GM18517 (cell line): ENCODE results near the gene MIDN.
"Not testable (repeated sequence)": the region's sequence is repeated elsewhere in the genome, so short reads cannot be mapped to it uniquely, and the experiment has no call there.

ENCODE experiments used
- ATAC-seq: cut with Tn5 transposase; IDR thresholded peaks from one replicate; pipeline ENCODE4 v1.9.1; 2021; ENCODE audit warnings: mild to moderate bottlenecking, moderate library complexity; ENCODE audit not compliant: unreplicated experiment

MIDN gene

DNA sequence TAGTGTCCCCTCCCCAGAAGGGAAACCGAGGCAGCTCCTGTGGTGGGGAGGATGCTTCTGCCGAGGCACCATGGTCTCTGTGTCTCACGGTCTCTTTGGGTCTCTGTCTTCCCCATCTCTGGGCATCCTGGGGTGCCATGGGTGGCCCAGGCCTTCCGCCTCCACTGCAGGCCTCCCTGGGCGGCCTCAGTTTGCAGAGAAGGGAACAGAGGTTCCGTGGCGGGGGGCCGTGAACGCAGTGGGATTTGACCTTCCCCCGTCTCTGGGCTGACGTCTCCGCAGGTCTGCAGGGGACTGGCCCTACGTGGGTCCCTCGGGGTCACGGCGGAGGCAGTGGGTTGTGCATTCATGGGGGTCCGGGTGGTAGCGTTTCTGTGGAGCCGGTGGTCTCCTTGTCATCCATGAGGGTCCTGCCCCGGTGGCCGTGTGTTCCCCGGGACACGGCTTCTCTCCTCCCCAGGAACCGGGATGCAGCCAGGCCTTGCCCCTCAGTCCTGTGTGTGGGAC is 41.9 kb downstream of the MIDN start:
- ATAC-seq: no peak

DNA sequence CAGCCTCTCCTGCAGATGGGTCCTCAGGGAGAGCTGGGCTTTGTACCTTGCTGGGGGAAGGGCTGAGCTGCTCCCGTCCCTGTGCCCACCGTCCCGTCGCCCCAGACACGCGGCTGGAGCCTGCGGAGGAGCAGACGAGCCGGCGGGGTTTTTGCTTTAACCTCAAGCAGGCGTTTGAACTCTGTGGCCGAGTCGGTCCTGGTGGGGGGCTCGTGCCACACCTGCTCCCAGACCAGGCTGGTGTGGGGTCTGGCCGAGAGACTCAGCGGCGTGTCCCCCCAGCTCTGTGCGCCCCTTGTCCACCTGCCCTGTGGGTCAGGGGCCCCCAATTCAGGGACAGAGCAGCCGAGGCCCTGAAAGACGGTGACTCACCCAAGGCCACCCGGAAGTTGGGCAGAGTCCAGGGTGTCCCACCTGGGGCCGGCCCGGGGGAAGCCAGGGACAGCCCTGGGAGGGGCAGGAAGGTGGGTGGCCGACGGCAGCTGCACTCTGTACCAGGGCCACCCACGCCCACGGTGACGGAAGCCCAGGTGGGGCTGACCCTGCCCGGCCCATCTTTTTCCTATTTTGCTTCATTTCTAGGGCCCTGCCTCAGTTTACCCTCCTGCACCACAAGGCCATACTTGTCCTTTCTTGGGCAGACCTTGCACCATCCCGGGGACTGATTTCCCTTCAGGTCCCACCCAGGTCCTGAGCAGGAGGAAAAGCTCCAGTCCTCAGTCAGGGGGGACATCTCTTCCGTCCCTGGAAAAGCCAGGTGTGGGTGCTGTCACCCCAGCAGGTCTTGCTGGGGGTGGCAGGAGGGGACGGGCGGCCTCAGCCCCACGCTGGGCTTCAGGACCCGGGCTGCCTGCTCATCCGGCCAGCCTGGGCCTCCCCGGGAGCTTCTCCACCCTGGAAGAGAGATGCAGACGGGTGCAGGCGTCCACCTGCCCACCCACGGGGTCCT is 42.6 kb downstream of the MIDN start:
- no peak for ATAC-seq

DNA sequence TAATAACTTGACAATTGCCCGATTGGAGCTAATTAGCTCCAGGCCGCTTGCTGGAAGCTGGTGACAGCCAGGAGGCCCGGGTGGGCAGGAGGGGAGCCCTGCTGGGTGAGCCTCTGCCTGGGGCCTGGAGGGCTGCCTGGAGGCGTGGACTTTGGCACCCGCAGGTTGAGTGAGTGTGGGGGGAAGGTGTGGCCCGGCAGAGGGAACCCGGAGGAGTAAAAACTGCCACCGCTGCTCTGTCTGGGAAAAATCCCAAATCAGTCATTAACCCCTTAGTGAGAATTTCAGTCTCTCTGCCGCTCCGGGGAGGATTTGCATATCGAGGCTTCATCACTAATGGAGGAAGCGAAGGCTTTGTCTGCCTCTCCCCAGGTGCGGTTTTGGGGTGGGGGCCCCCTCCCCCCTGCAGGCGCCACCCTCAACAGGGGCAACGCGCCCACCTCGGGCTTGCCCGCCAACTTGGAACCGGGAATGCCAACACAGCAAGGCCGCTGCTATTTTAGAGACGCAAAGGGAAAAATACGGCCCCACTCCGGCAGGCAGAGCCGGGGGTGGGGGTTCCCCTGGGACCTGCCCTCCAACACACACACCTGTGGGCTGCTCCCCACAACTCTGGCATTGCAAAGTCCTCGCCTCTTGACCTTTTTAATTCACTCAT is 43.5 kb downstream of the MIDN start:
- ATAC-seq: no peak

DNA sequence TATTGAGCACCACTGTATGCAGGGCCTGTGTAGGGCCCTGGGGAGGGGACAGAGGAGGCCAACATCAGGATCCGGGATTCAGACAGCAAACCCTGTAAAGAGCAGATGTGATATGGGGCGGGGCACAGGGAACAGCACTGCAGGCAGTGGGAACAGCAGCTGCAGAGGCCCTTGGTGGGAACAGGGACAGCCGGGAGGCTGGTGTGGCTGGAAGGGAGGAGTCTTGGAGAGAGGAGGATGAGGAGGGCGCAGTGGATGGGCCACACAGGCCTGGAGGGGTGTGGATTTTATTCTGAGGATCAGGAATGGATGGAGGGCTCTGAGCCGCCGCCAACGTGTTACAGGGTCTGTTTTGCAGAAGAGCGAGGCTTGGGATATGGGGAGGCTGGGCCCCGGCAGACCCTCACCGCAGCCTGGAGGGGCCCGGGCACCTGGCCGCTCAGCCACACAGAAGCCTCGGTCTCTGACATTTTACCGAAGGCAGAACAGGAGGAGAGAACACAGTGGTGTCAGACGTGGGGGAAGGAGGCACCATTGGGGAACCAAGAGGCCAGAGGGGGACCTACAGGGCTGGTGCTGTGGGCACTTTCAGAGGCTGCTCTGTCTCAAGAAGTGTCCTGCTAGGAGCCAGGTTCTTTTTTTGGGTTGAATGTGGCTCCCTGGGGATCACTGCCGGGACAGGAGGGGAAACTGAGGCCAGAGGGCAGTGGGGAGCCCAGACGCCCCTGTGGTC is 44.2 kb downstream of the MIDN start:
- no peak for ATAC-seq

DNA sequence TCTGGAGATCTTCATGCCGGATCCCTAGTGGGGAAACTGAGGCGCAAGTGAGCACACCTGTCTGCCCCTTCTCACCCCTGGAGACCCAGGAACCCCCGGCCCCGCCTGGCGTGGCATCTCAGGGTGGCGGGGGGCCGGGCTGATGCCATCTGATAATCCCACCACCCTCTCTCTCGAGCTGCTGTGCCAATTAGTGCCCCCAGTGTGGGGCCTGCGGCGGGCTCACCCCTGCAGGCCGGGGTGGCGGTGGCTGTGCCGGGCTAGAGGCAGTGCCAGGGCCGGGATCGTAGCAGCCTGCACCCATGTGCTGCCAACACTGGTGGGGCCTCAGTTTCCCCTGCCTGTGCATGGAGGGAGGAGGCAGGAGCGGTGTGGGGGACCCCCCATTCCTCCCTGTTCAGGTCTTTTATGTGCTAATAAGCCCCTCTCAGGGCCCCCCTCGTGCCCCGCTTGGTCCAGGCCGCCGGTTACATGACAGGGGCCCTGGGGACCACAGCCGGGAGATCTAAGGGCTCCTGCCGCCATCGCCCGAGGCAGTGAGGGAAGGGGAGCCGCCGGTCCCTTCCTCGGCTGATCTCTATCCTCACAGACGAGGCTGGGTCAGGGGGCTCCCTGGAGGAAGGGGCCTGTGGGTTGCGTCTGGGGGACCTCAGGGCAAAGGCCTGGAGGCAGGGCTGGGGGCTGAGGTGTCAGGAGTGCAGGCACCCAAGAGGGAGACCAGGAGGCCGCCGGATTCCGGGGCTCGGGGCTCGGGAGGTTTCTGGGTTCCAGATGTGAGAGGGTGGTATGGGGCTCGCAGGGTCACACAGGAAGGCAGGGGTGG is 45.6 kb downstream of the MIDN start:
- no peak for ATAC-seq

DNA sequence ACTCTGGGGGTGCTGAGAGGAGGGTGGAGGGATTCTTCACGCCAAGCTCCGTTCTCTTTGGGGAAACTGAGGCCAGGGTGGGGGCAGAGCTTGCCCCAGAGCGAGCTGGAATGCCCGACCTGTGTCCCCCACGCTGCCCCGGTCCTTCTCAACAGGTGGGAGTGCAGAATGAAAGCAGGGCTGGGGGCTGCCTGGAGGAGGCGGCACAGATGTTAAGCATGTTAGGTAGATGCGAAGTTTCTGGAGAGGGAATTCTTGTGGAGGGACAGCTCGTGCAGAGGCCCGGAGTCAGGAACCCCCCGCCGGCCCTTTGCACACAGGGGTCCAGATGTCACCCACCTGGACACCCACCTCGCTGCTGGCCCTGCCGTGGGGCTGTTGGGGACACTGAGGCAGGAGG is 46.3 kb downstream of the MIDN start:
- no peak for ATAC-seq

DNA sequence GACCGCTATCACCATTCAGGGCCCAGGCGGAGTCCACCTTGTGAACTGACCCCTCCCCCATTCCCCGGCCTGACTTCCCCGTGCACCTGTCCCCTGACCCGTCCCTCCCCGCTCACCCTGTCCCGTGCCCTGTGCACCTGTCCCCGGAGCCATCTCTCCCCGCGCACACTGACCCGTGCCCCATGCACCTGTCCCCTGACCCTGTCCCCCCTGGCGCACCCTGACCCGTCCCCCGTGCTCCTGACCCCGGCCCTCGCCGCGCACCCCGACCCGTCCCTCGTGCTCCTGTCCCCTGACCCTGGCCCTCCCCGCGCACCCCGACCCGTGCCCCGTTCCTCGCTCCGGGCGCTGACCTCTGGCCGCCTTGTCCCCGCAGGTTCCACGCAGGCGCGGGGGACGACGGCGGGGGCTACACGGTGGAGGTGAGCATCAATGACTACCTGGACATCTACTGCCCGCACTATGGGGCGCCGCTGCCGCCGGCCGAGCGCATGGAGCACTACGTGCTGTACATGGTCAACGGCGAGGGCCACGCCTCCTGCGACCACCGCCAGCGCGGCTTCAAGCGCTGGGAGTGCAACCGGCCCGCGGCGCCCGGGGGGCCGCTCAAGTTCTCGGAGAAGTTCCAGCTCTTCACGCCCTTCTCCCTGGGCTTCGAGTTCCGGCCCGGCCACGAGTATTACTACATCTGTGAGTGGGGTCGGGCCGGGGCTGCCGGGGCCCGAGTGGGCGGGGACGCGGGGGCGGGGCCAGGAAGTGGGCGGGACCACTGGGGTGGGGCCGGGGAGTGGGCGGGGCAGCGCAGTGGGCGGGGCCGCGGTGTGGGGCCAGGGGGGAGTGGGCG is 47.0 kb downstream of the MIDN start:
- no peak for ATAC-seq

DNA sequence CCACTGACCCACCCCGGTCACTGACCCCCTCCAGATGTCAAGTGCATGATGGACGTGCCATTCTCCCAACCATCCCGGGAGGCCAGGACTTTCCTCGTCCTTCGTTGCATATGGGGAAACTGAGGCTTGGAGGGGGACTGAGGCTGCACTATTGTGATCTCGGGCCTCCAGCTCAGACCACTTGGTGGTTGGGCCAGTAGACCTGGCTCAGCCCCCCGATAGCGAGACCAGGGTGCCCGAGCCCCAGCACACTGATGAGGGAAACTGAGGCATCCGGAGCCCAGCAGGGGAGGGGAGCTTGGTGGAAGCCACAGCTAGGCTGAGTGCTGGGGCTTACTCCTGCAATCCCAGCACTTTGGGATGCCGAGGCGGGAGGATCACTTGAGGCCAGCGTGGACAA is 47.7 kb downstream of the MIDN start:
- no peak for ATAC-seq

DNA sequence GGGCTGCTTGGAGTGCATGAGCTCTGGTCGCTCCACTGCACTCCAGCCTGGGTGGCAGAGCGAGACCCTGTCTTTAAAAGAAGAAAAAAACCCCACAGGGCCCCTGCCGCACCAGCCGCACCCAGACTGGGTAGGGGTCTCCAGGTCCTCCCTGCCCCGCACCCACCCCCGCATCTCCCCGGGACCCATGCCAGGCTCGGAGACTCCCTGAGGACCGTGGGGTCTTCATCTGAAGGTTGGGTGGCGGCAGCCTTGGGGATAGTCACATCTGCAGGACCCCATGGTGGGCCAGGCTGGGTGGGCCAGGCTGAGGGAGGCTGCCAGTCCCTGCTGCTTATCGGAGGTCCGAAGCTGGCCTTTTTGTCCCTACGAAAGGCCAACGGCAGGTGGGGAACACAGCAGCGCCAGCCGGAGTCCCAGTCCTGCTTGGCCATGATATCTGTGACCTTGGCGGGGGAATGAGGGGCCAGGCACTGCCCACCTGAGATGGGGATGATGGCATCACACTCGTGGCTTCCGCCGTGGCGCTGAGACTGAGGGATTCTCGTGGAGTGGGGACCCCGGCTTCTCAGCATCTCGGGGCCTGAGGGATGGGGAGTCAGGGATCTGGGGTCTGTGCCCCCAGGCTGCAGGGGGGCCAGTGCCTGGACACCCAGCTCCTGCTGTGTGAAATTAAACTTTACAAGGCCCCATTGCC is 48.3 kb downstream of the MIDN start:
- no peak for ATAC-seq

DNA sequence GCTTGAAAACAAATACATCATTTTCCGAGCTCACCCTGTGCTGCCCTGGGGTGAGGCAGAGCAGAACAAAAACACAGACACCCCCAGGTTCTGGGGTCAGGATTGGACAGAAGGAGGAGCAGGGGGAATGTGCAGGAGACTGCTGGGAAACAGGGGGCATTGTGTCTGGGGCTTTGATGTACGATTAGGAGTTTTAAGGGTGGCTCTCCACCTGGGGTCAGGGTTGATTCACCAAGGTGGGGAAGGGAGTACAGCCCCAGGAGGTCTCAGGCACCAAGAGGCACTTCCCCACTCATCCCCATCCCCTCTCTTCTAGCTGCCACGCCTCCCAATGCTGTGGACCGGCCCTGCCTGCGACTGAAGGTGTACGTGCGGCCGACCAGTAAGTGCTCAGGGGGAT is 49.9 kb downstream of the MIDN start:
- no peak for ATAC-seq

DNA sequence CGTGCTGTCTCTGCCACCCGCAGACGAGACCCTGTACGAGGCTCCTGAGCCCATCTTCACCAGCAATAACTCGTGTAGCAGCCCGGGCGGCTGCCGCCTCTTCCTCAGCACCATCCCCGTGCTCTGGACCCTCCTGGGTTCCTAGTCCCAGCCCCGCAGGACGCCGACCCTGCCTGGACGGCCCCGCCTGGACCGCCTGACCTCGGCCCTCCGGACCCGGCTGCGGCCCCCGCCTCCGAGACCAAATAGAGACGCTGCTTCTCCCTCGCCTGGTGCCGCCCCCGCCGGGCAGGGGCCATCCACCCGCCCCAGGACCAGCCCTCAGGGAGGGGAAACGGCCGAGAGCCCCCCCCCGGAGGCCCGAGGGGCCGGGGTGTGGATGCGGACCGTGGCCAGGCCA is 51.4 kb downstream of the MIDN start:
- no peak for ATAC-seq

DNA sequence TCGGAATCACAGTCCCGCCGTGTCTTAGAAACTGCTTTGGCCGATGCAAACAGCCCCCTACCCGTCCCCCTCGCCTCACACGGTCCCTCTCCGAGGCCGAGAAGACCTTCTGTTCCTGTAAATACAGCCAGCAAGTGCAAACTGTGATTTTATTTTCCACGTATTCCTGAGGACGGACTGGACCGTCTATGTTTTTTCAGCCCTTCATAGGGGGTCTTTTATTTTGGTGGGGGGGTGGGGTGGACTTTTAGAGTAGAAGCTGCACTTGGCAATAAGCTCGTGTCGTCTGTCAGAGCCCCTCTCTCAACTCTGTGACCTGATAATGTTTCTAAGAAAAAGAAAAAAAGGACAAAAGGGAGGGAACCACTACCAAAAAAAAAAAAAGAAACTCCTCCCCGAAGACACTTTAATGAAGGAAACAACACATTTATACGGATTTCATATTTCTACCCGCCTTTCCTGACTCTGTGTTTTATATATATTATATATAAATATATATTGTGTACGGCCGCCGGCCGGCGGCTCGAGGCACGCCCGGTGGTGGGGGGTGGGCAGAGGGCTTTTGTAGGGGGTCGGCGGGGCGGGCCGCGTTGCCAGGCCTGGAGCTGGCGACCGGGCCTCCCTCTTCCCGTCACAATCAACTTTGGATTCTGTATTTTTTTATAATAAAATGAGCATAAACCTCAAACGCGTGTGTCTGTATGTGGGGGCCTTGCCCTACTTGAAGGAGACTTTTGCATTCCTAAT is 52.5 kb downstream of the MIDN start:
- ATAC-seq: no peak

DNA sequence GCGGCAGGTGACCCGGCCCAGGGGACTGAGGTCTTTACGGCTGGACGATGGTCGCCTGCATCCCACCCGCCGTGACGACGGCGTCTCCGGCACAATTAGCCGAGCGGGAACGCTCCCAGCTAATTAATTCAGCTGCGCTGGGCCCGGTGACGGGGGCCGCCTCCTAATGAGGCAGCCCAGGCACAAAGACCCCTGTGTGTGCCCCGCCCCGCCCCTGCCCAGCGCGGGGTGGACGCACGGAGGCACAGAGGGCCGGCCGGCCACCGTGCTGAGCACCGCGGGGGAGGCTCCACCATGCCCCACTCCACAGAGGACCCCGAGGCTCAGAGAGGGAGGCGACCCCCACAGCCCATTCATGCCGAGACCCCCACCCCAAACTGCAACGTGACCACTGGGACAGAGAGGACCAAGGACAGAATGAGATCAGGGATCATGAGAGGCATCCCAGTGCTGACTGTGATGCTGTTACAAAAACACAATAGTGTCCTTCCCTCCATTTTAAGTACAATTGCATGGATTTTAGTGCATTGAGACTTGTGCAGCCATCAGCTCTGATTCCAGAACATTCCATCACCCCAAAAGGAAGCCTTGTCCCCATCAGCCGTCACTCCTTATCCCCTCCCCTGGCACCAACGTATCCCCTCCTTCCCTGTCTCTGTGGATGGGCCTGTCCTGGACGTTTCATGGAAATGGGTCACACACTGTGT is 54.3 kb downstream of the MIDN start:
- no peak for ATAC-seq

DNA sequence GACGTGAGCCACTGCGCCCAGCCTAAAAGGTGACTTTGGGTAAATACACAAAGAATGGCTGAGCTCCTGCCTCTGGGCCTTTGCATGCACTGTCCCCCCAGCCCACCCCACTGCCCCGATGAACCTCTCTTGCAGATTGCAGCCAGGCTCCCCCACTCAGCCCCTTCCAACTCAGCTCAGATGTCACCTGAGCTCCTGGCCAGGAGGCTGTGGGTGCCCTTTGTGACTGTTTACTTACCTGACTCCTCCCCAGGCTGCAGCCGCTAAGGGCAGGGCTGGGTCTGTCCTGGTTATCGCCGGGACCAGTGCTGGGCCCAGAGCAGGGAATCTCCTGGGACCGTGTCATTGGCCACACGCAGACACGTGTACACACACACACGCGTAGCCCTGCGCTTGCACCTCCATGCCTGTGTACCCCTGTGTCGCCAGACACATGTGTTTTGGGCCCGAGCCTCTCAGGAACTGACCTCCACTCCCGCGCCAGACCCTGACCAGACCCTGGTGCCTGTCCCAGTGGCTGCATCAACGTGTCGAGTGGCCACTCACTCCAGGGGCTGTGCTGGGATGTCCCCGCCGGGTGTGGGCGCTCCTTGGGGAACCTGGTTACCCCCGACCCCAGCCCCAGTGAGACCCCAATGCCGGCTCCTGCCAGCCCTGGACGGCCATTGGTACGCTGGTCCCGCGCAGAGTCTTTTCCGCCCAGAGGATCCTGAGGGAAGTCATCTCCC is 56.0 kb downstream of the MIDN start:
- no peak for ATAC-seq

DNA sequence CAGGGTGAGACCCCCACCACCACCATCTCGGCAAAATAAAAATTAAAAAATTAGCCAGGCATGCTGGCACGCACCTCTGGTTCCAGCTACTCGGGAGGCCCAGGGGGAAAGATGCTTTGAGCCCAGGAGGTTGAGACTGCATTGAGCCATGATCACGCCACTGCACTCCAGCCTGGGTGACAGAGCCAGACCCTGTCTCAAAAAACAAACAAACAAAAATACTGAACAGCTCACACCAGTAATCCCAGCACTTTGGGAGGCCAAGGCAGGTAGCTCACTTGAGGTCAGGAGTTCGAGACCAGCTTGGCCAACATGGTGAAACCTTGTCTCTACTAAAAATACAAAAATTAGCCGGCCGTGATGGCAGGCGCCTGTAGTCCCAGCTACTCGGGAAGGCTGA is 57.0 kb downstream of the MIDN start:
- ATAC-seq: not testable (repeated sequence)

DNA sequence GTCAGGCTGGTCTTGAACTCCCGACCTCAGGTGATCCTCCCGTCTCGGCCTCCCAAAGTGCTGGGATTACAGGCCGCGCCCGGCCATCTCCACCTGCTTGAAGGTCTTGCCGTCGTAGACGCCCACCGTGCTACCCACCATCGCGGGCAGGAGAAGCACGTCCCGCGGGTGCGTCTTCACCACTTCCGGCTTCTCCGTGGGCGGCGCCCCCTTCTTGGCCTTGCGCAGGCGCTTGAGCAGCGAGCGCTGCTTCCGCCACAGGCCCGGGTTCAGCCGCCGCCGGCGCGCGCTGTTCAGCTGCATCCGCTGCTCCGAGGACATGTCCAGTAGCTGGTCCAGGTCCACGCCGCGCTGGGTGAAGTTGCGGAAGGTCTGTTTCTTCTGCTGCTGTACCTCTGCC is 58.9 kb downstream of the MIDN start:
- no peak for ATAC-seq

DNA sequence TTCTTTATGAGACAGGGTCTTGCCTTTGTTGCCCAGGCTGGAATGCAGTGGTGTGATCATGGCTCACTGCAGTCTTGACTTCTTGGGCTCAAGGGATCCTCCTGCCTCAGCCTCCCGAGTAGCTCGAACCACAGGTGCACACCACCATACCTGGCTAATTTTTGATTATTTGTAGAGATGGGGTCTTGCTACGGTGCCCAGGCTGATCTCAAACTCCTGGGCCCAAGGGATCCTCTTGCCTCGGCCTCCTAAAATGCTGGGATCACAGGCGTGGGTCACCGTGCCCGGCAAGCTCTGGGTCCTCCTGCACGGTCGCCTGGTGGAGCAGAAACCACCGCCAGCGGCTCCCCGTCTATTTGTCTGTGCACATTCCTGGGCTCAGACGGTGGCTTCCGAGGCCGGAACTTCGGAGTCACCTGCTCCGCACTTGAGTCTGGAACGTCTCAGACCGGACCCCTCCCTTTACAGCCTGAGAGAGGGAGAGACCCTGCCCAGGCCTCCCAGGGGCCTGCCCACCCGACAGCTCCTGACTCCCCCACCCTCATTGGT is 59.4 kb downstream of the MIDN start:
- ATAC-seq: no peak
